ENCODE results near the gene MGAM2.

MGAM2 gene

DNA sequence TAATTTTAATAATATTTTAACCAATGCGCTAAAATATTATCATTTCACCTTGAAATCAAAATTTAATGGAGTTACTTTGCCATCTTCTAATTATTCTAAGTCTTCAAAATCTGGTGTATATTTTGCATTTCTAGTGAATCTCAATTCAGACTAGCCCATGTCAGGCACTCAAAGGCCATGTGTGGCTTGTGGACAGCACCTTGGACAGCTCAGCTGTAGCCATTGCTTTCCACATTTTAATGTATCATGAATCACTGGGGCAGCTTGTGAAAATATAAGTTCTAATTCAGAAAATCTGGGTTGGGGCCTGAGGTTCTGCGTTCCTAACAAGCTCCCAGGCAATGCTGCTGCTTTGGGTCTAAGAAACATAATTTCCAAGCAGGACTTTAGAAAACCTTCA is 57.2 kb downstream of the MGAM2 start:
- Histone ChIP-seq H3K36me3 (replicated peaks) (no peaks in the 10 kb centered on the region), H3K4me3 (ENCODE audit: low read depth, low read length) (no peak overlapping the region), H3K27me3 (replicated peaks) (no peaks in the 10 kb centered on the region), H3K27ac (no peak overlapping the region)
- no peak for TF ChIP-seq CTCF (IDR thresholded peaks at IDR 0.05; ENCODE audit: low read depth, low read length, missing control alignments)
- in situ Hi-C loops (cut with HindIII; ENCODE audit: low pct_ligation_motif_present, low sequenced_read_pairs) = no loop called here
- peak; percentile 67 for DNase-seq

GRCh38 chr7:142172932-142173331 is 61.4 kb downstream of the MGAM2 start:
- Histone ChIP-seq H3K36me3 (replicated peaks) (no peaks in the 10 kb centered on the region), H3K27ac (no peak overlapping the region), H3K4me3 (ENCODE audit: low read depth, low read length) (no peak overlapping the region), H3K27me3 (replicated peaks) (no peaks in the 10 kb centered on the region)
- DNase-seq = no peak
- TF ChIP-seq CTCF (IDR thresholded peaks at IDR 0.05; ENCODE audit: low read depth, low read length, missing control alignments) = no peak
- in situ Hi-C loops (cut with HindIII; ENCODE audit: low pct_ligation_motif_present, low sequenced_read_pairs) = no loop called here

DNA sequence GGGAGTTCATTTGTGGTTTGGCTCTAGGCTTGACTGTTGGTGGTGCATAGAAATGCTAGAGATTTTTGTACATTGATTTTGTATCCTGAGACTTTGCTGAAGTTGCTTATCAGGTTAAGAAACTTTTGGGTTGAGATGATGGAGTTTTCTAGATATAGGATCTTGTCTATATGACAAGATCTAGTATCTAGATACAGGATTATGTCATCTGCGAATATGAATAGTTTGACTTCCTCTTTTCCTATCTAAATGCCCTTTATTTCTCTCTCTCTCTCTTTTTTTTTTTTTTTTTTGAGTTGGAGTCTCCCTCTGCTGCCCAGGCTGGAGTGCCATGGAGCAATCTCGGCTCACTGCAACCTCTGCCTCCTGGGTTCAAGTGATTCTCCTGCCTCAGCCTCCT is 62.9 kb downstream of the MGAM2 start:
- H3K27me3 ChIP-seq (replicated peaks) = no peaks in the 10 kb centered on the region
- no peaks in the 10 kb centered on the region for H3K36me3 ChIP-seq (replicated peaks)
- no peak for DNase-seq
- H3K4me3 ChIP-seq (ENCODE audit: low read depth, low read length) = no peak overlapping the region
- in situ Hi-C loops (cut with HindIII; ENCODE audit: low pct_ligation_motif_present, low sequenced_read_pairs) = no loop called here
- H3K27ac ChIP-seq = no peak overlapping the region
- TF ChIP-seq CTCF (IDR thresholded peaks at IDR 0.05; ENCODE audit: low read depth, low read length, missing control alignments) = no peak

DNA sequence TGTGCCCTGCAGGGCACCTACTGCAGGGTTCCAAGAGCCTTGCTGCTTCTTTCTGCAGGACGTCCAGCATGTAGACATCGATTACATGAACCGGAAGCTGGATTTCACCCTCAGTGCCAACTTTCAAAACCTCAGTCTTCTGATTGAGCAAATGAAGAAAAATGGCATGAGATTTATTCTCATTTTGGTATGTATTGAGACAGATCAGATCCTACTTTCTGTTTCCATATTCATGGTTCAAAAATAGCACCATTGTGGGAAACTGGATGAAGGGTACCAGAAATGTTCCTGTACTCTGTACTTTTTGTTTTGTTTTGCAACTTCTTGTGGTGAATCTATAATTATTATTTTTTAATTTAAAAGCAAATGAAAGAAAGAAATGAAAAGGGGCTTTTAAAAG is 64.1 kb downstream of the MGAM2 start:
- Histone ChIP-seq H3K36me3 (replicated peaks) (no peaks in the 10 kb centered on the region), H3K4me3 (ENCODE audit: low read depth, low read length) (no peak overlapping the region), H3K27me3 (replicated peaks) (no peaks in the 10 kb centered on the region), H3K27ac (no peak overlapping the region)
- in situ Hi-C loops (cut with HindIII; ENCODE audit: low pct_ligation_motif_present, low sequenced_read_pairs) = no loop called here
- no peak for TF ChIP-seq CTCF (IDR thresholded peaks at IDR 0.05; ENCODE audit: low read depth, low read length, missing control alignments)
- no peak for DNase-seq

- DNase-seq = no peak
- no peaks in the 10 kb centered on the region for H3K27me3 ChIP-seq (replicated peaks)
- H3K36me3 ChIP-seq (replicated peaks) = no peaks in the 10 kb centered on the region
- H3K4me3 ChIP-seq (ENCODE audit: low read depth, low read length) = no peak overlapping the region
- TF ChIP-seq CTCF (IDR thresholded peaks at IDR 0.05; ENCODE audit: low read depth, low read length, missing control alignments) = no peak
- in situ Hi-C loops (cut with HindIII; ENCODE audit: low pct_ligation_motif_present, low sequenced_read_pairs) = no loop called here
- H3K27ac ChIP-seq = no peak overlapping the region
Observed at GRCh38 chr7:142176901-142177300, 65.4 kb downstream of the MGAM2 start.

GRCh38 chr7:142177869-142178268 is 66.4 kb downstream of the MGAM2 start:
- no peak for DNase-seq
- Histone ChIP-seq H3K4me3 (ENCODE audit: low read depth, low read length) (no peak overlapping the region), H3K27ac (no peak overlapping the region), H3K27me3 (replicated peaks) (no peaks in the 10 kb centered on the region), H3K36me3 (replicated peaks) (no peaks in the 10 kb centered on the region)
- in situ Hi-C loops (cut with HindIII; ENCODE audit: low pct_ligation_motif_present, low sequenced_read_pairs) = no loop called here
- no peak for TF ChIP-seq CTCF (IDR thresholded peaks at IDR 0.05; ENCODE audit: low read depth, low read length, missing control alignments)

Data from brain microvascular endothelial cell (primary cell).